ENCODE data around the gene SLC4A11.
A peak's percentile ranks its signal among the peaks of the same experiment; 100 is the strongest.

The SLC4A11 gene

DNA sequence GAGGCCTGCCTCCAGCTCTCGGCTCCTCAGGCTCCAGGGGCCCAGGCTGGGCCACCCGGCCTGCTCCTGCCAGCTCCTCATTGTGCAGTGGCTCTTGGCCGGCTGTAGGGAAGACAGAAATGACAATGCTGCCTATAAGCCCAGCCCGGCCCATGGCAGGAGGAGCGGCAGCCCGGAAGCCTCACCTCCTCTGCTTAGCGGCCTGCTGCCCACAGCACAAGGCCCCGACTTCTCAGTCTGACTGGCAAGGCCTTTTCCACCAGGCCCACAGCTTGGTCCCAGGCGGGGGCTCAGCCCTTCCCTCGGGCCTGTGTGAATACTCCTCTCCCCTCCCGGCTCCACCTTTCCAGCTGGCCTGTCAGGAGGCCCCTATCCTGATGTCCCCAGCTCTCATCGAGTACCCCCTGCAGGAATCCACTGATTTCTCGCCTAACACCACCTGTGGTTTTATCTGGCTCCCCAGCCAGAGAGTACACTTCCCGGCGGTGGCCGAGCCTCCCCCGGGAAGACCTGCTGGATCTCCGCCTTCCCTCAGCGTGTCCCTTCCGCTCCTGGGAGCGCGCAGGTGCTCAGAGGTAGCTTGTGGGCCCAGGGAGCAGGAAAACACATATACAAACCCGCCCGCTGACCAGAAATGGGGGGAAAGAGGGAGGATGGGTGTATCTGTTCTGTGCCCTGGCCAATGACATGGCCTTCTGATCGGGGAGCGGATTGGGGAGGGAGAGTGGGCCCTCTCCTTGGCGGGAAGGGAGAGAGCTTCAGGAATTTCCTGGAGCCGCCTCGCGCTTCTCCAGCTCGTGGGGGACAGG lies 35.5 kb downstream of the SLC4A11 start:
- DNase-seq (ENCODE audit: low read depth): peak; percentile 16
- TF ChIP-seq, protein P1, sequence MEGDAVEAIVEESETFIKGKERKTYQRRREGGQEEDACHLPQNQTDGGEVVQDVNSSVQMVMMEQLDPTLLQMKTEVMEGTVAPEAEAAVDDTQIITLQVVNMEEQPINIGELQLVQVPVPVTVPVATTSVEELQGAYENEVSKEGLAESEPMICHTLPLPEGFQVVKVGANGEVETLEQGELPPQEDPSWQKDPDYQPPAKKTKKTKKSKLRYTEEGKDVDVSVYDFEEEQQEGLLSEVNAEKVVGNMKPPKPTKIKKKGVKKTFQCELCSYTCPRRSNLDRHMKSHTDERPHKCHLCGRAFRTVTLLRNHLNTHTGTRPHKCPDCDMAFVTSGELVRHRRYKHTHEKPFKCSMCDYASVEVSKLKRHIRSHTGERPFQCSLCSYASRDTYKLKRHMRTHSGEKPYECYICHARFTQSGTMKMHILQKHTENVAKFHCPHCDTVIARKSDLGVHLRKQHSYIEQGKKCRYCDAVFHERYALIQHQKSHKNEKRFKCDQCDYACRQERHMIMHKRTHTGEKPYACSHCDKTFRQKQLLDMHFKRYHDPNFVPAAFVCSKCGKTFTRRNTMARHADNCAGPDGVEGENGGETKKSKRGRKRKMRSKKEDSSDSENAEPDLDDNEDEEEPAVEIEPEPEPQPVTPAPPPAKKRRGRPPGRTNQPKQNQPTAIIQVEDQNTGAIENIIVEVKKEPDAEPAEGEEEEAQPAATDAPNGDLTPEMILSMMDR (conservative IDR thresholded peaks at IDR 0.05; ENCODE audit: low read depth, low read length): no peak
- peak overlapping the region; percentile 74 for H3K4me3 ChIP-seq (ENCODE audit: low read depth, low read length)

DNA sequence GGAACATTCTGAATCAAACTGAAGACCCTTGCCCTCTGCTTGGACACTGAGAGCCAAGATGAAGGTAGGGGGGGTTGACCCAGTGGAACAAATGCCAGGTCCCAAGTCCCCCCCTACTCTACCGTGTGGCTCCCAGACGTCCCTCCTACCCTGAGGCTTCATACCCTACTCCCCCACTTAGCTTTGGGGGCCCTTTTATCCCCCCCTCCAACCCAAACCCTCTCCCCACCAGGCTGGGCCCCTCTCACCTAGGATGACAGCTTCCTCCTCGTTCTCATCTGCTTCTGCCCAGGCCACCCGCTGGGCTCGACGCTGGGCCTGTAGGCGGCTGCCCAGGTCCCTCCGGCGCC lies 36.0 kb downstream of the SLC4A11 start:
- H3K4me3 ChIP-seq (ENCODE audit: low read depth, low read length): peak overlapping the region; percentile 74
- no peak for DNase-seq (ENCODE audit: low read depth)
- TF ChIP-seq, protein P1 (conservative IDR thresholded peaks at IDR 0.05; ENCODE audit: low read depth, low read length): no peak

DNA sequence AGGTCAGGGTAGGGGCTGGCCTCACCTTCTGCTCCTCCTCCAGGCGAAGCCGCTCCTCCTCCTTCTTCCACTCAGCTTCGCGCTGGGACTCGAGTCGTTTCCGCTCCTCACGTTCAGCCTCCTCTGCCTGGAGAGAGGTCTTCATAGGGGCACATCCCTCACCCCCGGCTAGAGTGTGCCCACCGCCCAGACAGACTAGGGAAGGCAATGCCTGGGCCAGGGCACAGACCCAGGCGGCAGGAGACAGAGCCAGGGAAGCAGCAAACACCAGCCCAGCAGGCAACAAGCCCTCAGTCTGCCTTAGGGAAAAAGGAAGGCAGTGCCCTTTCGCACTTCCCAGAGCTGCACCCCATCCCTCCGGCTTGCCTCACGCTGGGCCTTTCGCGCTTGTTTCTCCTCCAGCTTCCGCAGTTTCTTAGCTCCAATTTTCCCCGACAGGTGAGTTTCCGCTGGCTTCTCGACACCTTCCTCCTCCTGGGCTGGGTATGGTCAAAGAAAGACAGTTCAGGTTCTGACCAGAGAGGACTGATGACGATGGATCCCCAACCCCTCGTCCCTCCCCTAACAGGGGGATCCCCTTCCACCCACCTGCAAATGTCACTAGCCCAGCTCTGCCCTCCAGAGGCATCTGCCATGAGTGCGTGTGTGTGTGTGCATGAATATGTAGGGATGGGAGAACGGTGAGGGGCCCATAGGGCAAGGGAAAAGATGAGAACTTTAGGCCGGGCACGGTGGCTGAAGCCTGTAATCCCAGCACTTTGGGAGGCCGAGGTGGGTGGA lies 38.8 kb downstream of the SLC4A11 start:
- H3K4me3 ChIP-seq (ENCODE audit: low read depth, low read length): no peak overlapping the region
- no peak for DNase-seq (ENCODE audit: low read depth)
- TF ChIP-seq, protein P1 (conservative IDR thresholded peaks at IDR 0.05; ENCODE audit: low read depth, low read length): no peak

DNA sequence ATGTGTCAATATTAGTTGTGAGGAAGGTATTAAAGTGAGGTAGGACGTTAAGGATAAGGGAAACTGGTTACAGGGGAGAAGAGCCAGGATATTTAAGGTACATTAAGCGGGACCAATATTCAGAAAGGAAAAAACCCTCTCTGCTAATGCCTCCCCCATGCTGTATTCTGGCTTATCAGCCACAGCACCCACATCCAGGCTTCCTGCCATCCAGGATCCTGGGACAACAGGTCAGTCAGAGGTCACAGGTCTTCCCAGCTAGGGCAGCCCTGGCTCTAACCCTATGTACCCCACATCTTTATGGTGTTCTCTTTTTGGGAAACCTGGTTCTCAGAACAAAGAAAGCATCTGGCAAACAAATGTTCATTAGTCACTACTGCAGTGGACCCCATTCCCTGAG lies 39.8 kb downstream of the SLC4A11 start:
- TF ChIP-seq, protein P1 (conservative IDR thresholded peaks at IDR 0.05; ENCODE audit: low read depth, low read length): no peak
- no peak overlapping the region for H3K4me3 ChIP-seq (ENCODE audit: low read depth, low read length)
- no peak for DNase-seq (ENCODE audit: low read depth)

DNA sequence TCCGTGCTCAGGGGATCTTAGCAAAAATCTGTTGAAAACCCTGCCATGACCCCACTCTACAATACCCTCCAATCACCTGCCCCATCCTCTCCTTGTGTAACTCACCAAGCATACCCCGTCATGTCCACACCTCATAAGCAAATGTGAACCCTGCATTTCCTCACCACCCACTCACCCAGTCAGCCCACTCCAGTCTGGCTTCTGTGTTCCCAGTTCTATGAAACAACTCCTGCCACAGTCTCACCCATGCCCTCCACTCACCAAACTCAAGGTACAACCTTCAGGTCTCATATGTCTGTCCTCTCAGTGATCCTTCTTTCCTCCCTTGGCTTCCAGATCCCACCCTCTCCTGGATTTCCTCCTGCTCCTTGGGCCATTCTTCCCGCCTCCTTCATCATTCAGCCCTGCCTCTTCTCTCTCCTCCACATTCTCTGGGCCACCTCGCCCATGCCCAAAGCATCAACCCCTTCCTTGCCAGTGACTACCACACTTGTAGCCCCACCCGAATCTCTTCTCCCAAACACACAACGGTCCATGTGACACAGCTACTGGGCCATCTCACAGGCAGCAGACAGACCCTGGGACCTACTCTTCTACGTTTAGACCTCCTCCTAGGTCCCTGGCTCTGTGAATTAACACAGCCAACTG lies 43.3 kb downstream of the SLC4A11 start:
- TF ChIP-seq, protein P1 (conservative IDR thresholded peaks at IDR 0.05; ENCODE audit: low read depth, low read length): no peak
- H3K4me3 ChIP-seq (ENCODE audit: low read depth, low read length): no peak overlapping the region
- no peak for DNase-seq (ENCODE audit: low read depth)

DNA sequence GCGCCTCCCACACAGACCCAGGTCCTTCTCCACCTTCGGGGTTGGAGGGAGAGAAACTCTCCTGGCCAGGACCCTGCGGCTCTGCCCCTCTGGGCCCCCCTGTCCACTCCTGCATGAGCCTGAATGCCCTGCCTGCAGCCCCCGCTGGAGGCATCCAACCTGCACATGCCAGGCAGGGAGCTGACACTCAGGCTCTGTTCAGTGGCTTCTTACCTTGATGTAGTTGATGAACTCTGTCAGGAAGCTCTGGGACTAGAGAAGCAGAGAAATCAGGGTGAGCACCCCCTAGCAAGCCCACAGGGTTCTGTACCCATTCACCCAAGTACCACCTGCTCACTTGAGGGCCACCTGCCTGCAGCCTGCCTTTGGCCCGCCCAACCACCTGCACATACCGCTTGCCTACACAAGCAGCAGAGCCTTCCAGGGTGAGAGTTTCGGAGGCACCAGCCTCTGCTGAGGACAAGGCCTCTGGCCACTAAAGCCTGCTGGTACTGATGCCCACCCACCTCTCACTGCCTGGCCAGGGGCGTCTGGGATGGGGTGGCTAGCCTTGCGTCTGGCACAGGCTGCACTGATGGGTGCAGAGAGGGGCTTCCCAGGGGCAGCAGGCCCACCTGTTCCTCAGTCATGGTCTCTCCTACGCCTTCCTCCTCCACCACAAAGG lies 44.2 kb downstream of the SLC4A11 start:
- TF ChIP-seq, protein P1 (conservative IDR thresholded peaks at IDR 0.05; ENCODE audit: low read depth, low read length): no peak
- H3K4me3 ChIP-seq (ENCODE audit: low read depth, low read length): no peak overlapping the region
- no peak for DNase-seq (ENCODE audit: low read depth)
